ENCODE results near the gene EIF3D.

EIF3D gene

GRCh38 chr22:36492109-36492508, 36.9 kb downstream of the EIF3D start:
- Histone ChIP-seq H2AFZ (ENCODE audit: low read length) (no peak overlapping the region), H3K79me2 (ENCODE audit: low read length) (no peaks in the 10 kb centered on the region), H3K9ac (ENCODE audit: low read length) (no peak overlapping the region), H4K20me1 (ENCODE audit: insufficient read depth, low read length) (no peaks in the 10 kb centered on the region), H3K4me1 (ENCODE audit: low read length) (peaks cover 11% of the 10 kb centered on the region), H3K36me3 (replicated peaks; ENCODE audit: insufficient read depth, low read length) (0 out of 2 replicates have a peak, but pooled peaks cover 1% of the 10 kb centered on the region), H3K27ac (ENCODE audit: low read length) (no peak overlapping the region), H3K9me3 (replicated peaks; ENCODE audit: insufficient read depth, low read length) (no peaks in the 10 kb centered on the region), H3K27me3 (replicated peaks; ENCODE audit: insufficient read depth, low read length) (no peaks in the 10 kb centered on the region), H3K4me2 (ENCODE audit: low read depth, low read length) (no peak overlapping the region), H3K9me2 (replicated peaks; ENCODE audit: insufficient read depth, low read length) (no peaks in the 10 kb centered on the region), H3F3A (ENCODE audit: insufficient read depth, low read length) (peaks cover 6% of the 10 kb centered on the region; the same call in 1 of the 2 replicates), H3K4me3 (ENCODE audit: low read length) (no peak overlapping the region)
- no peak for DNase-seq
- TF ChIP-seq, protein P1, sequence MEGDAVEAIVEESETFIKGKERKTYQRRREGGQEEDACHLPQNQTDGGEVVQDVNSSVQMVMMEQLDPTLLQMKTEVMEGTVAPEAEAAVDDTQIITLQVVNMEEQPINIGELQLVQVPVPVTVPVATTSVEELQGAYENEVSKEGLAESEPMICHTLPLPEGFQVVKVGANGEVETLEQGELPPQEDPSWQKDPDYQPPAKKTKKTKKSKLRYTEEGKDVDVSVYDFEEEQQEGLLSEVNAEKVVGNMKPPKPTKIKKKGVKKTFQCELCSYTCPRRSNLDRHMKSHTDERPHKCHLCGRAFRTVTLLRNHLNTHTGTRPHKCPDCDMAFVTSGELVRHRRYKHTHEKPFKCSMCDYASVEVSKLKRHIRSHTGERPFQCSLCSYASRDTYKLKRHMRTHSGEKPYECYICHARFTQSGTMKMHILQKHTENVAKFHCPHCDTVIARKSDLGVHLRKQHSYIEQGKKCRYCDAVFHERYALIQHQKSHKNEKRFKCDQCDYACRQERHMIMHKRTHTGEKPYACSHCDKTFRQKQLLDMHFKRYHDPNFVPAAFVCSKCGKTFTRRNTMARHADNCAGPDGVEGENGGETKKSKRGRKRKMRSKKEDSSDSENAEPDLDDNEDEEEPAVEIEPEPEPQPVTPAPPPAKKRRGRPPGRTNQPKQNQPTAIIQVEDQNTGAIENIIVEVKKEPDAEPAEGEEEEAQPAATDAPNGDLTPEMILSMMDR (IDR thresholded peaks at IDR 0.05; ENCODE audit: low read length): no peak
- TF ChIP-seq EZH2 (optimal IDR thresholded peaks at IDR 0.05; ENCODE audit: low read depth, low read length) (no peak), EZH2phosphoT487 (IDR thresholded peaks at IDR 0.05; ENCODE audit: low read length) (no peak)

DNA sequence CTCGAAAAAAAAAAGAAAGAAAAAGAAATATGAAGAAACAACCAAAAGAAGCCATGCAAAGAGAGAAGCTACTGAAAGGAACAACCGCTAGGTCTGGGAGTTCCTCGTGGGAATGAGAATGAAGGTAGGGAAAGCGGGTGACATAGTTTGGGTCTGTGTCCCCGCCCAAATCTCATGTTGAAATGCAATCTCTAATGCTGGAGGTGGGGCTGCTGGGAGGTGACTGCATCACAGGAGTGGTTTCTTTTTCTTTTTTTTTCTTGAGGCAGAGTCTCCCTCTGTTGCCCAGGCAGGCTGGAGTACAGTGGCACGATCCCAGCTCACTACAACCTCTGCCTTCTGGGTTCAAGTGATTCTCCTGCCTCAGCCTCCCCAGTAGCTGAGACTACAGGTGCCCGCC, 37.8 kb downstream of the EIF3D start:
- no peaks in the 10 kb centered on the region for H3K9me2 ChIP-seq (replicated peaks; ENCODE audit: insufficient read depth, low read length)
- H4K20me1 ChIP-seq (ENCODE audit: insufficient read depth, low read length): no peaks in the 10 kb centered on the region
- peaks cover 11% of the 10 kb centered on the region for H3K4me1 ChIP-seq (ENCODE audit: low read length)
- H2AFZ ChIP-seq (ENCODE audit: low read length): no peak overlapping the region
- H3K27ac ChIP-seq (ENCODE audit: low read length): no peak overlapping the region
- DNase-seq: no peak
- no peak overlapping the region for H3K4me3 ChIP-seq (ENCODE audit: low read length)
- no peak overlapping the region for H3K9ac ChIP-seq (ENCODE audit: low read length)
- TF ChIP-seq EZH2 (optimal IDR thresholded peaks at IDR 0.05; ENCODE audit: low read depth, low read length) (no peak), EZH2phosphoT487 (IDR thresholded peaks at IDR 0.05; ENCODE audit: low read length) (no peak)
- TF ChIP-seq, protein P1 (IDR thresholded peaks at IDR 0.05; ENCODE audit: low read length): no peak
- no peaks in the 10 kb centered on the region for H3K79me2 ChIP-seq (ENCODE audit: low read length)
- H3K27me3 ChIP-seq (replicated peaks; ENCODE audit: insufficient read depth, low read length): no peaks in the 10 kb centered on the region
- H3K4me2 ChIP-seq (ENCODE audit: low read depth, low read length): no peak overlapping the region
- H3F3A ChIP-seq (ENCODE audit: insufficient read depth, low read length): peaks cover 6% of the 10 kb centered on the region; the same call in 1 of the 2 replicates
- no peaks in the 10 kb centered on the region for H3K9me3 ChIP-seq (replicated peaks; ENCODE audit: insufficient read depth, low read length)
- 0 out of 2 replicates have a peak, but pooled peaks cover 5% of the 10 kb centered on the region for H3K36me3 ChIP-seq (replicated peaks; ENCODE audit: insufficient read depth, low read length)

DNA sequence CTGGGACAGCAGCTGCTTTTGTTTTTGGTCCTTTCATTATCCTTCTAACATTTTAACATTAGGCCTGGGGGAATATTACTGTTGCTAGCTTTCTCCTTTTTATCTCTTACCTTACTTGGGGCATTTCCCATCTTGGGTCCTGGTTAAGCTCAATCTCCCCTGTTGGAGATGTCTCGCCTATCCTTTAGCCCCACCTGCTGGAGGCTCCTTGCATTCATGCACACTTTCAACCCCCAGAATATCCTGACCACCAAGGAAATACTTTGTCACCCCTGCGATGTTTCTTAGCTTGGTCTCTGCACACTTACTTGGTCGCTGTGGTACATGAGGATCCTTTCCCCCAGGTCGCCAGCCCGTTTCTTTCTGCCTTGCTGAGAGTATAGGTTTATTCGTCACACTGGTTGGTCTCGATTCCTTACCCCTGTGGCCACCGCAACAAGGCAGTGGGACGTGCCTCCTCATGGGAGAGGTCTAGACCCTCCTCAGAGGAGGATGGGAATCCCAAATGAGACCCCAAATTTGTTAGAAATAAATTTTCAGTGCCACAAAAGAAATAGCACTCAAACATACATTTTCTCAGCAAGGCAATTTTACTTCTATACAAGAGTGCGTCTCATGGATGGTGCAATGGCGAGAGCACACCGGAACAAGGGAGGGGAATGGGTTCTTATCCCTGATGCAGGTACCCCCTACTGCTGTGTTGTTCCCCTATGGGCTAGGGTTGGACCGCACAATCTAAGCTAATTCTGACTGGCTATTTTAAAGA, 42.2 kb downstream of the EIF3D start:
- H3K36me3 ChIP-seq (replicated peaks; ENCODE audit: insufficient read depth, low read length): 0 out of 2 replicates have a peak, but pooled peaks cover 5% of the 10 kb centered on the region
- H3K27ac ChIP-seq (ENCODE audit: low read length): no peak overlapping the region
- H2AFZ ChIP-seq (ENCODE audit: low read length): no peak overlapping the region
- no peaks in the 10 kb centered on the region for H3K79me2 ChIP-seq (ENCODE audit: low read length)
- H3K9me2 ChIP-seq (replicated peaks; ENCODE audit: insufficient read depth, low read length): no peaks in the 10 kb centered on the region
- no peaks in the 10 kb centered on the region for H4K20me1 ChIP-seq (ENCODE audit: insufficient read depth, low read length)
- no peak overlapping the region for H3K4me2 ChIP-seq (ENCODE audit: low read depth, low read length)
- H3K9me3 ChIP-seq (replicated peaks; ENCODE audit: insufficient read depth, low read length): no peaks in the 10 kb centered on the region
- no peak overlapping the region for H3K4me3 ChIP-seq (ENCODE audit: low read length)
- no peaks in the 10 kb centered on the region for H3K27me3 ChIP-seq (replicated peaks; ENCODE audit: insufficient read depth, low read length)
- H3F3A ChIP-seq (ENCODE audit: insufficient read depth, low read length): 0 out of 2 replicates have a peak, but pooled peaks cover 6% of the 10 kb centered on the region
- no peak overlapping the region for H3K9ac ChIP-seq (ENCODE audit: low read length)
- peak; percentile 69 for DNase-seq
- TF ChIP-seq EZH2 (optimal IDR thresholded peaks at IDR 0.05; ENCODE audit: low read depth, low read length) (no peak), EZH2phosphoT487 (IDR thresholded peaks at IDR 0.05; ENCODE audit: low read length) (no peak)
- TF ChIP-seq, protein P1 (IDR thresholded peaks at IDR 0.05; ENCODE audit: low read length): peak; percentile 73
- H3K4me1 ChIP-seq (ENCODE audit: low read length): no peaks in the 10 kb centered on the region
